Measurements from ENCODE around the gene EGFL8. TPM values are rescaled to one million over a fixed set of nuclear protein-coding genes. Genes with fewer than 3 reads are reported as not detected.

The EGFL8 gene
- total RNA-seq, 2 experiments from 2014 or later: 6.0 to 8.6 TPM

GRCh38 chr6:32158052-32158451, 6.3 kb upstream of the EGFL8 start:
- peaks cover 23% of the 10 kb centered on the region for H3K4me1 Mint-ChIP-seq
- ChIA-PET CTCF (interaction anchor here (0.5 to 0.8 kb wide), 2 partner anchors 11 to 25 kb away, joined by 3 read pairs; no protein-coding TSS in a partner anchor), POLR2A (interaction anchor here (0.6 kb wide), 1 partner anchor 95 kb away, joined by 3 read pairs; no protein-coding TSS in a partner anchor)
- H3K27ac Mint-ChIP-seq: no peak overlapping the region
- no peaks in the 10 kb centered on the region for H3K9me3 Mint-ChIP-seq
- H3K4me3 Mint-ChIP-seq: no peak overlapping the region
- no peak for DNase-seq
- H3K27me3 Mint-ChIP-seq: peaks cover 2% of the 10 kb centered on the region
- peaks cover 1% of the 10 kb centered on the region for H3K36me3 Mint-ChIP-seq (ENCODE audit: low read depth)

- Mint-ChIP-seq H3K27ac (no peak overlapping the region), H3K4me3 (no peak overlapping the region), H3K4me1 (no peaks in the 10 kb centered on the region), H3K36me3 (ENCODE audit: low read depth) (peaks cover 5% of the 10 kb centered on the region), H3K27me3 (no peaks in the 10 kb centered on the region), H3K9me3 (no peaks in the 10 kb centered on the region)
- ChIA-PET CTCF (interaction anchor here (1.4 to 1.7 kb wide), 2 partner anchors 9 to 12 kb away, joined by 4 read pairs; partner anchors contain the start of gene PRRT1), POLR2A (interaction anchor here (0.9 kb wide), 1 partner anchor 13 kb away, joined by 6 read pairs; no protein-coding TSS in a partner anchor)
- DNase-seq: no peak
Measured at GRCh38 chr6:32163559-32164258, 686 bp upstream of the EGFL8 start.

- H3K27ac Mint-ChIP-seq: no peak overlapping the region
- H3K4me1 Mint-ChIP-seq: no peaks in the 10 kb centered on the region
- ChIA-PET POLR2A (no interaction called here), CTCF (interaction anchor here (1.4 kb wide), 1 partner anchor 15 kb away, joined by 3 read pairs; the partner anchor contains the start of gene PRRT1)
- no peaks in the 10 kb centered on the region for H3K9me3 Mint-ChIP-seq
- H3K4me3 Mint-ChIP-seq: no peak overlapping the region
- H3K27me3 Mint-ChIP-seq: no peaks in the 10 kb centered on the region
- no peak for DNase-seq
- H3K36me3 Mint-ChIP-seq (ENCODE audit: low read depth): peaks cover 14% of the 10 kb centered on the region
Measured at GRCh38 chr6:32166411-32167061, 2.1 kb downstream of the EGFL8 start.

- H3K4me3 Mint-ChIP-seq: no peak overlapping the region
- H3K9me3 Mint-ChIP-seq: no peaks in the 10 kb centered on the region
- no peak overlapping the region for H3K27ac Mint-ChIP-seq
- ChIA-PET CTCF (no interaction called here), POLR2A (interaction anchor here (0.7 kb wide), 1 partner anchor 801 kb away, joined by 3 read pairs; the partner anchor contains the start of gene BRD2)
- H3K27me3 Mint-ChIP-seq: no peaks in the 10 kb centered on the region
- no peak for DNase-seq
- no peaks in the 10 kb centered on the region for H3K4me1 Mint-ChIP-seq
- H3K36me3 Mint-ChIP-seq (ENCODE audit: low read depth): peaks cover 14% of the 10 kb centered on the region
Measured at GRCh38 chr6:32167154-32167760, 2.9 kb downstream of the EGFL8 start.

DNA sequence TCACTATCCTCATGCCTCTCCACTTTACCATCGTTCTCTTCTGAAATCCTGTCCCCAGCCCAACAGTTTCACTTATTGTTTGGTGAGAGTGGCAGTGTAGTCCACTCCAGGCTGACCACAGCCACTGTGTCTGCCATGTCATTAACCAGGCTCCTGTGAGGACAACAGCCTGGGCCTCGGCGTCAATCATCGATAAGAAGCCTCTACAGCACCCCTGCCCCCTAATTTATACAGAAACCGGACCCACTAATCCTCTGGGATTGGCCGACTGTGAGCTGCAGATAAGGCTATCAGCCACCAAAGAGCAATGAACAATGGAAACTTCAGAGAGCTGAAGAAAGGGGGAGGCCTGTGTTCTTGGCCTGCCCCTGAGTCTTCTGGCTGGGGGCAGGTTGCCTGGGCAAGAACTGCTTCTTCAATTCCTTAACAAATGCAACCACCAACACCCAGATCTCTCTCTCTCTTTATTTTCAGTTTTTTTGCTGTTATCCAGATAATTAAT, 3.4 kb downstream of the EGFL8 start:
- CTCF ChIA-PET: no interaction called here
- no peak for DNase-seq
- POLR2A ChIA-PET: interaction anchor here (0.7 kb wide), 1 partner anchor 800 kb away, joined by 3 read pairs; the partner anchor contains the start of gene BRD2
- Mint-ChIP-seq H3K27ac (no peak overlapping the region), H3K9me3 (no peaks in the 10 kb centered on the region), H3K4me1 (peaks cover 4% of the 10 kb centered on the region), H3K36me3 (ENCODE audit: low read depth) (peaks cover 14% of the 10 kb centered on the region), H3K27me3 (no peaks in the 10 kb centered on the region), H3K4me3 (no peak overlapping the region)

DNA sequence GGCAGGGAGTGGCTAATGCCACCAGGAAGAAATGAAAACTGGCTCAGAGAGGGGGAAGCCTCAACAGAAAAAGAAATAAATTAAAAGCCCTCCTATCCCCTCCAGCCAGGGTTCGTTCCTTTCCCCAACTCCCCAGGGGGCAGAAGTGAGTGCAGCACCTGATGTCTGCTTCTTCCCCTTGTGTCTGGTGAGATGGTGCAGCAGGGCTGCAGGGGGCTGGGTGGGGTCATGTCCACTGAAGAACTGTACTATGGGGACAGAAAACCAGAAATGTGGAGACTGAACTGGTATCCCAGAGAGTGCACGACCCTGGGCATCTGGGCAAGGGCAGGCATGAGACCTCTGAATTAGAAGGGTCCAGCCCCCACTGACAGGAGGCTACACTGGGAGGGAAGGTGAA, 4.0 kb downstream of the EGFL8 start:
- Mint-ChIP-seq H3K4me1 (peaks cover 10% of the 10 kb centered on the region), H3K36me3 (ENCODE audit: low read depth) (peaks cover 14% of the 10 kb centered on the region), H3K27ac (no peak overlapping the region), H3K4me3 (no peak overlapping the region), H3K27me3 (no peaks in the 10 kb centered on the region), H3K9me3 (no peaks in the 10 kb centered on the region)
- no peak for DNase-seq
- ChIA-PET CTCF (no interaction called here), POLR2A (interaction anchor here (0.7 kb wide), 1 partner anchor 800 kb away, joined by 3 read pairs; the partner anchor contains the start of gene BRD2)

- H3K4me1 Mint-ChIP-seq: peaks cover 16% of the 10 kb centered on the region
- H3K27me3 Mint-ChIP-seq: no peaks in the 10 kb centered on the region
- no peak for DNase-seq
- ChIA-PET CTCF (interaction anchor here (0.9 to 2.1 kb wide), 3 partner anchors 8 to 21 kb away, joined by 3 to 7 read pairs (median 3); partner anchors contain the start of gene PBX2), POLR2A (no interaction called here)
- H3K27ac Mint-ChIP-seq: no peak overlapping the region
- no peaks in the 10 kb centered on the region for H3K9me3 Mint-ChIP-seq
- no peak overlapping the region for H3K4me3 Mint-ChIP-seq
- H3K36me3 Mint-ChIP-seq (ENCODE audit: low read depth): peaks cover 14% of the 10 kb centered on the region
Measured at GRCh38 chr6:32168807-32169591, 4.6 kb downstream of the EGFL8 start.

GRCh38 chr6:32170294-32170693, 5.9 kb downstream of the EGFL8 start:
- Mint-ChIP-seq H3K27me3 (no peaks in the 10 kb centered on the region), H3K9me3 (no peaks in the 10 kb centered on the region), H3K4me1 (peaks cover 28% of the 10 kb centered on the region), H3K4me3 (no peak overlapping the region), H3K27ac (no peak overlapping the region), H3K36me3 (ENCODE audit: low read depth) (peaks cover 12% of the 10 kb centered on the region)
- POLR2A ChIA-PET: no interaction called here
- CTCF ChIA-PET: interaction anchor here (2.1 kb wide), 1 partner anchor 9 kb away, joined by 7 read pairs; no protein-coding TSS in a partner anchor
- DNase-seq: no peak

GRCh38 chr6:32171234-32171633, 6.8 kb downstream of the EGFL8 start:
- POLR2A ChIA-PET: no interaction called here
- DNase-seq: no peak
- no peaks in the 10 kb centered on the region for H3K27me3 Mint-ChIP-seq
- no peak overlapping the region for H3K4me3 Mint-ChIP-seq
- no peak overlapping the region for H3K27ac Mint-ChIP-seq
- no peaks in the 10 kb centered on the region for H3K9me3 Mint-ChIP-seq
- peaks cover 31% of the 10 kb centered on the region for H3K4me1 Mint-ChIP-seq
- H3K36me3 Mint-ChIP-seq (ENCODE audit: low read depth): peaks cover 12% of the 10 kb centered on the region
- CTCF ChIA-PET: interaction anchor here (0.6 kb wide), 1 partner anchor 28 kb away, joined by 3 read pairs; no protein-coding TSS in a partner anchor

DNA sequence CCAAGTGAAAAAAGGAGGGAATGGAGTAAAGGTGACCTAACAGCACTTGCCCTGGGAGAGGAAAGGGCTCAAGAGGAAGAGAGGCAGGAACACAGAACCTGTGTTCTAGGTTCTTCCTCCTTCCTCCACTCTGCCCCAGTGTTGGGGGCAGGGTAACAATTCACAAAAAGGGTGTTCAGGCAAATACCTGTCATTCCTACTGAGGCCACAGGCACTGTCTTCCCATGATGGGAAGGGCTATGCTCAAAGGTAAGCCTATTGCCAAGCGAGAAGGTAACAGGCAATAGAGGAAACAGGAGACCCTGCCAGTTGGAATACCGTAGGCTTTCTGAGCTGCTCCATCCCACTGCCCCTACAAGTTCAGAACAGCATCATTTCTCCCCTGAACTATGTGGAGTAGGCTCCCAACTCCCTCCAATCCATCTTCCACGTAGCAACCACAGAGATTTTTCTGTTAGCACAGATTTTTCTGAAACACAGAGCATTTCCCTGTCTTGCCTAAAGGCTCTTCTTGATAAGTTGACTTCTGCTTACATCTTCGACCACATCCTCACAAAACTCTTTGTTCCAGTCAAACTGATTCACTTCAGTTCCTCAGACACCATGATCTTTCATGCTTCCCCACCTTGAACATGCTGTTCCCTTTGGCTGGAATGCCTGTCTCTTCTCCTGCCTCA, 8.8 kb downstream of the EGFL8 start:
- peak overlapping the region; percentile 4 for H3K27ac Mint-ChIP-seq
- H3K9me3 Mint-ChIP-seq: no peaks in the 10 kb centered on the region
- H3K27me3 Mint-ChIP-seq: no peaks in the 10 kb centered on the region
- peaks cover 9% of the 10 kb centered on the region for H3K36me3 Mint-ChIP-seq (ENCODE audit: low read depth)
- H3K4me3 Mint-ChIP-seq: no peak overlapping the region
- ChIA-PET POLR2A (no interaction called here), CTCF (interaction anchor here (1.3 kb wide), 1 partner anchor 44 kb away, joined by 3 read pairs; no protein-coding TSS in a partner anchor)
- DNase-seq: no peak
- peaks cover 46% of the 10 kb centered on the region for H3K4me1 Mint-ChIP-seq

DNA sequence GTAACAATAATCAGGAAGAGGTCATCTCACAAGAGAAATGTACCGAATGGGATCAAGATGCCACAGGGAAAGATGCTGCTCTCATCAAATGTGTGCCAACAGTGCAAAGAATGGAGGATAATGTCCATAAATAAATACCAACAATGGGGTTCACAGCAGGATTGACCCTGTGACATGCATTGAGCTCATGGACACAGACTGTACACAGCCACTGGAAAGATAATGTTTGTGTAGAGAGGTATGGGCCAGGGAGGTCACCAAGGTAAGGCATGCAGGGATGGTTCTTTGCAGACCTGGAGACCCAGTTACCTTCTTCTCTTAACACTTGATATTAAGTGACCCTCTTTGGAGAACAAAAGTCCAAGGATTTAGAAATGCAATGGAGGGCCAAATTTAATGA, 10.0 kb downstream of the EGFL8 start:
- Mint-ChIP-seq H3K4me1 (peaks cover 56% of the 10 kb centered on the region), H3K4me3 (peak overlapping the region; percentile 6), H3K36me3 (ENCODE audit: low read depth) (peaks cover 14% of the 10 kb centered on the region), H3K9me3 (no peaks in the 10 kb centered on the region), H3K27me3 (no peaks in the 10 kb centered on the region), H3K27ac (no peak overlapping the region)
- ChIA-PET CTCF (no interaction called here), POLR2A (no interaction called here)
- no peak for DNase-seq

DNA sequence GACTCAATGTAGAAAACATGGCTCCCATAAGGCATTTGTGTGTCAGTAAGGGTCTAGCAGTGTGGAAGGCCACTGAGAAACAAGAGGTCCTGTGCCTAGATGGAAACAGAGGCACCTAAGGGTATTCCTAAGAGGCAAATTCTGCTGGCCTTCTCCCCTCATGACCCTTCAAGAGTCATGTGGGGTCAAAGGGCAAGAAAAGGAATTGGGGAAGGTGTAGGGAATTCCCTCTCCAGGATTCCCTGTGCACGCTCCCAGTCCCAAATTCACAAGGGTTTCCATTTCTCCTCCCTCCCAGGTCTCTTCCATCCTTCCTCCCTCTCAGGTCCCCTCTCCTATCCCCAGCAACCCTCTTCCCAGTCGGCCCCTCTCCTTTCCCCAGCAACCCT, 10.9 kb downstream of the EGFL8 start:
- H3K27ac Mint-ChIP-seq: peak overlapping the region; percentile 72
- H3K36me3 Mint-ChIP-seq (ENCODE audit: low read depth): peaks cover 15% of the 10 kb centered on the region
- H3K4me1 Mint-ChIP-seq: peaks cover 61% of the 10 kb centered on the region
- ChIA-PET POLR2A (no interaction called here), CTCF (no interaction called here)
- H3K4me3 Mint-ChIP-seq: peak overlapping the region; percentile 90
- DNase-seq: no peak
- no peaks in the 10 kb centered on the region for H3K27me3 Mint-ChIP-seq
- H3K9me3 Mint-ChIP-seq: no peaks in the 10 kb centered on the region
